ENCODE measurements around the gene RAB37. TPM values are rescaled to one million over a fixed set of nuclear protein-coding genes. Genes with fewer than 3 reads are reported as not detected.

The RAB37 gene
- polyA plus RNA-seq, 1 of the 3 experiments (the other 2 are of a cell fraction) = 0.25 TPM

GRCh38 chr17:74728702-74729075 is 8.4 kb upstream of the RAB37 start:
- DNase-seq = no peak
- H3K4me1 ChIP-seq (ENCODE audit: control insufficient read depth in 1 of 2, insufficient read depth in 2 of 2, low read depth in 1 of 2, low read length in 1 of 2) = no peaks in the 10 kb centered on the region
- ChIA-PET POLR2A (no interaction called here), CTCF (interaction anchor here (2.4 kb wide), 1 partner anchor 72 kb away, joined by 10 read pairs; no protein-coding TSS in a partner anchor)
- H3K27me3 ChIP-seq (ENCODE audit: insufficient read depth) = no peaks in the 10 kb centered on the region; the same call in 1 of the 2 replicates
- H3K9me2 ChIP-seq = no peaks in the 10 kb centered on the region
- no peak overlapping the region for H3K4me3 ChIP-seq (ENCODE audit: low read depth in 2 of 2, low read length in 1 of 2)
- H3K9ac ChIP-seq = no peak overlapping the region
- no peak overlapping the region for H2AFZ ChIP-seq (ENCODE audit: low read depth)
- H3K27ac ChIP-seq (ENCODE audit: low read depth in 2 of 2, low read length in 1 of 2) = no peak overlapping the region
- H3K79me2 ChIP-seq (ENCODE audit: insufficient read depth) = no peaks in the 10 kb centered on the region
- WGBS (ENCODE audit: low lambda C conversion rate) = 44% methylated on average over 3 of the region's 3 CpGs
- TF ChIP-seq CTCF (IDR thresholded peaks at IDR 0.05) = no peak
- TF ChIP-seq PBX3 (IDR thresholded peaks at IDR 0.05) = no peak
- TF ChIP-seq ZBTB33 (IDR thresholded peaks at IDR 0.05; ENCODE audit: borderline replicate concordance, low read depth) = no peak
- TF ChIP-seq SMC3 (IDR thresholded peaks at IDR 0.05; ENCODE audit: low read depth, low read length) = no peak
- H3K9me3 ChIP-seq = no peaks in the 10 kb centered on the region
- H4K20me1 ChIP-seq (ENCODE audit: insufficient read depth) = no peaks in the 10 kb centered on the region
- H3K4me2 ChIP-seq = no peak overlapping the region
- no peaks in the 10 kb centered on the region for H3K36me3 ChIP-seq (replicated peaks in 1 of 2; ENCODE audit: control insufficient read depth in 1 of 2, insufficient read depth in 2 of 2, low read length in 1 of 2)
- peaks cover 11% of the 10 kb centered on the region for H3F3A ChIP-seq (replicated peaks; ENCODE audit: insufficient read depth)

- no peak overlapping the region for H3K27ac ChIP-seq (ENCODE audit: low read depth in 2 of 2, low read length in 1 of 2)
- H3K4me1 ChIP-seq (ENCODE audit: control insufficient read depth in 1 of 2, insufficient read depth in 2 of 2, low read depth in 1 of 2, low read length in 1 of 2) = no peaks in the 10 kb centered on the region
- TF ChIP-seq EZH2phosphoT487 (IDR thresholded peaks at IDR 0.05; ENCODE audit: borderline replicate concordance, low read depth) = no peak
- no peak for TF ChIP-seq PBX3 (IDR thresholded peaks at IDR 0.05)
- no peak for TF ChIP-seq POLR2AphosphoS5 (IDR thresholded peaks at IDR 0.05; ENCODE audit: low read depth, low read length)
- TF ChIP-seq GABPA (IDR thresholded peaks at IDR 0.05; ENCODE audit: low read depth) = no peak
- TF ChIP-seq CHD2 (IDR thresholded peaks at IDR 0.05; ENCODE audit: low read length, partially characterized antibody) = no peak
- POLR2A ChIA-PET = no interaction called here
- no peak overlapping the region for H3K9ac ChIP-seq
- WGBS (ENCODE audit: low lambda C conversion rate) = 66% methylated on average over 5 of the region's 5 CpGs
- H3K79me2 ChIP-seq (ENCODE audit: insufficient read depth) = no peaks in the 10 kb centered on the region
- no peaks in the 10 kb centered on the region for H4K20me1 ChIP-seq (ENCODE audit: insufficient read depth)
- H3K4me2 ChIP-seq = no peak overlapping the region
- peaks cover 4% of the 10 kb centered on the region; the same call in 1 of the 2 replicates for H3K27me3 ChIP-seq (ENCODE audit: insufficient read depth)
- H3K4me3 ChIP-seq (ENCODE audit: low read depth in 2 of 2, low read length in 1 of 2) = no peak overlapping the region
- H3K9me3 ChIP-seq = no peaks in the 10 kb centered on the region
- DNase-seq = no peak
- peaks cover 11% of the 10 kb centered on the region for H3F3A ChIP-seq (replicated peaks; ENCODE audit: insufficient read depth)
- H3K36me3 ChIP-seq (replicated peaks in 1 of 2; ENCODE audit: control insufficient read depth in 1 of 2, insufficient read depth in 2 of 2, low read length in 1 of 2) = no peaks in the 10 kb centered on the region
- no peaks in the 10 kb centered on the region for H3K9me2 ChIP-seq
- no peak overlapping the region for H2AFZ ChIP-seq (ENCODE audit: low read depth)
- CTCF ChIA-PET = interaction anchor here (0.7 to 2.4 kb wide), 3 partner anchors 62 to 163 kb away, joined by 3 to 10 read pairs (median 3); no protein-coding TSS in a partner anchor
Observed at GRCh38 chr17:74729368-74729767, 7.7 kb upstream of the RAB37 start.

All from SK-N-SH (cell line).